ENCODE measurements around the gene CRABP2. TPM values are rescaled to one million over a fixed set of nuclear protein-coding genes. Genes with fewer than 3 reads are reported as not detected.

The CRABP2 gene
- polyA plus RNA-seq, 2 of the 4 experiments (the other 2 are of a cell fraction), result 1.7 to 15.6 TPM

GRCh38 chr1:156694690-156694962 is 10.8 kb downstream of the CRABP2 start:
- FAIRE-seq (no peak), ATAC-seq (no peak), DNase-seq (ENCODE audit: low read depth in 1 of 2, low spot score in 1 of 2) (no peak)
- H3K27ac ChIP-seq, result peak overlapping the region in 1 of 2 experiments; percentile 23; a peak in 2 of 6 replicates
- H3K9me3 ChIP-seq, result no peaks in the 10 kb centered on the region
- TF ChIP-seq ZFP36 (IDR thresholded peaks at IDR 0.05; ENCODE audit: borderline replicate concordance, partially characterized antibody) (no peak), NPAS2 (CRISPR knock-in tag; IDR thresholded peaks at IDR 0.05; ENCODE audit: borderline replicate concordance) (no peak), EHMT2 (IDR thresholded peaks at IDR 0.05; ENCODE audit: low read depth) (no peak), ZC3H11A (IDR thresholded peaks at IDR 0.05) (no peak), REST (IDR thresholded peaks at IDR 0.05) (no peak), FOSL2 (IDR thresholded peaks at IDR 0.05) (no peak), FOSL2 (CRISPR knock-in tag; IDR thresholded peaks at IDR 0.05) (no peak), HEYL (CRISPR knock-in tag; IDR thresholded peaks at IDR 0.05) (no peak), CBX8 (IDR thresholded peaks at IDR 0.05) (no peak), SREBF2 (IDR thresholded peaks at IDR 0.05) (no peak), PHF8 (IDR thresholded peaks at IDR 0.05; ENCODE audit: borderline replicate concordance, low read depth) (no peak), MYC (IDR thresholded peaks at IDR 0.05; ENCODE audit: borderline replicate concordance, low read length) (no peak), TFCP2L1 (CRISPR knock-in tag; IDR thresholded peaks at IDR 0.05) (no peak), ELK1 (IDR thresholded peaks at IDR 0.05; ENCODE audit: low read depth, low read length) (no peak), CHD4 (IDR thresholded peaks at IDR 0.05; ENCODE audit: borderline replicate concordance) (no peak), SMC3 (IDR thresholded peaks at IDR 0.05) (no peak)
- no peak overlapping the region for H3K4me2 ChIP-seq
- H3K4me1 ChIP-seq, result peaks cover 44% of the 10 kb centered on the region
- CTCF ChIA-PET, result interaction anchor here (0.7 to 52.1 kb wide), 7 partner anchors 18 to 227 kb away, joined by 3 to 2258 read pairs (median 4); partner anchors contain the start of genes CRABP2, ISG20L2, METTL25B and NES
- POLR2A ChIA-PET, result interaction anchor here (0.7 kb wide), 1 partner anchor 111 kb away, joined by 3 read pairs; no protein-coding TSS in a partner anchor
- no peak overlapping the region for H3K4me3 ChIP-seq
- WGBS (ENCODE audit: missing lambda C conversion rate), result 89% methylated on average over 5 of the region's 5 CpGs

- Histone ChIP-seq H3K27ac (peak overlapping the region in 1 of 2 experiments; percentile 23; a peak in 2 of 6 replicates), H3K4me3 (no peak overlapping the region), H3K4me1 (peaks cover 44% of the 10 kb centered on the region), H3K9me3 (no peaks in the 10 kb centered on the region), H3K4me2 (no peak overlapping the region)
- ChIA-PET POLR2A (interaction anchor here (0.7 to 0.9 kb wide), 2 partner anchors 17 to 111 kb away, joined by 3 read pairs; no protein-coding TSS in a partner anchor), CTCF (interaction anchor here (0.7 to 52.1 kb wide), 9 partner anchors 10 to 228 kb away, joined by 3 to 2258 read pairs (median 4); partner anchors contain the start of genes CRABP2, ISG20L2, METTL25B and NES)
- FAIRE-seq (no peak), ATAC-seq (peak in 1 of 2 experiments; percentile 7; a peak in 2 of 6 replicates), DNase-seq (ENCODE audit: low read depth in 1 of 2, low spot score in 1 of 2) (peak in 1 of 2 experiments; percentile 34)
- WGBS (ENCODE audit: missing lambda C conversion rate), result 72% methylated on average over 11 of the region's 12 CpGs
- TF ChIP-seq NPAS2 (CRISPR knock-in tag; IDR thresholded peaks at IDR 0.05; ENCODE audit: borderline replicate concordance) (no peak), MYC (IDR thresholded peaks at IDR 0.05; ENCODE audit: borderline replicate concordance, low read length) (no peak), RARB (CRISPR knock-in tag; IDR thresholded peaks at IDR 0.05) (no peak), ZSCAN20 (CRISPR knock-in tag; IDR thresholded peaks at IDR 0.05) (no peak), JUNB (IDR thresholded peaks at IDR 0.05) (no peak), CHD4 (IDR thresholded peaks at IDR 0.05; ENCODE audit: borderline replicate concordance) (no peak), EHMT2 (IDR thresholded peaks at IDR 0.05; ENCODE audit: low read depth) (no peak), MAX (IDR thresholded peaks at IDR 0.05) (no peak), KDM5A (IDR thresholded peaks at IDR 0.05) (no peak), EP300 (IDR thresholded peaks at IDR 0.05) (no peak), FOSL2 (IDR thresholded peaks at IDR 0.05) (no peak), FOSL2 (CRISPR knock-in tag; IDR thresholded peaks at IDR 0.05) (no peak), TFCP2L1 (CRISPR knock-in tag; IDR thresholded peaks at IDR 0.05) (no peak), ESRRA (IDR thresholded peaks at IDR 0.05; ENCODE audit: borderline replicate concordance, low read length) (no peak), GATA3 (IDR thresholded peaks at IDR 0.05; ENCODE audit: borderline replicate concordance) (no peak), MAZ (IDR thresholded peaks at IDR 0.05; ENCODE audit: borderline replicate concordance, low read depth, low read length) (no peak)
Observed at GRCh38 chr1:156693848-156694689, 11.3 kb downstream of the CRABP2 start.
